Colon (tissue), 2 donors: ENCODE results near the gene APPBP2.

Experiments
- FAIRE-seq: peaks from 2 replicates; lab custom pipeline; 2012; peaks lifted over from hg19 to GRCh38; lab: Jason Lieb, UNC
- donor health status: control.
- donor health status: control.

Gene APPBP2

DNA sequence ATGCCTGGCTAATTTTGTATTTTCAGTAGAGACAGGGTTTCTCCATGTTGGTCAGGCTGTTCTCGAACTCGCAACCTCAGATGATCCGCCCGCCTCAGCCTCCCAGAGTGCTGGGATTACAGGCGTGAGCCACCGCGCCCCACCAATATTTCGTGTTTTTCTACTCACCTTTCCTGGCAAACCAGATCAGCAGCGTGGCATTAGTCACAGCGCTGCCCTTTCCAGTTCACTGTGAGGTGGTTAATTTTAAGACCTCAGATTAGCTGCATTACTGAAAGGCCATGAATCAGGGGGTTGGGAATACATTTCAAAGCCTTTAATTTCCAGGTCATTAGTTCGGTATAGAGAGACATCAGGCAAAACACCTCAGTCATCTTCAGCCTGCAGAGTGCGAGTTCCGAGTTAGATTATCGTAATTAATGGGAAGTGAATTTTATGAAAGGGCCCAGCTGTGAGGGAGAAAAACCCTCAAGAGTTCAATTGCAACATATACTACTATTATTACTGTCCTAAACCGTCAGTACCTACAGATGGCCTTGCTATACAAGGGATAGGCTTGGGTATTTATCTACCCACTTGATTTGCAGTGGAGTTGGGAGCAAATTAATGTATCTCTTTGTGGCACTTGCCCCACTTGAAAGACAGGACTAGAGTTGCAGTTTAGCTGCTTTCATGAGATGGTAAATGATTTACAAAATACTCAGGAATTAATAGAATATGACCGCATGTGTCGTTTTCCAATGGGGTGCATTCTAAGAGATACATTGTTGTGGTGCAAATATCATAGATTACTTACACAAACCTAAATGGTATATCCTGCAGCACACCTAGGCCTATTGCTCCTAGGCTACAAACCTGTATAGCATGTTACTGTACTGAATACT, 132.0 kb downstream of the APPBP2 start:
- no peak for FAIRE-seq
